ENCODE results near the gene MEGF11. TPM values are rescaled to one million over a fixed set of nuclear protein-coding genes. Genes with fewer than 3 reads are reported as not detected.

MEGF11 gene
- polyA plus RNA-seq, 1 donor = 0.26 TPM

DNA sequence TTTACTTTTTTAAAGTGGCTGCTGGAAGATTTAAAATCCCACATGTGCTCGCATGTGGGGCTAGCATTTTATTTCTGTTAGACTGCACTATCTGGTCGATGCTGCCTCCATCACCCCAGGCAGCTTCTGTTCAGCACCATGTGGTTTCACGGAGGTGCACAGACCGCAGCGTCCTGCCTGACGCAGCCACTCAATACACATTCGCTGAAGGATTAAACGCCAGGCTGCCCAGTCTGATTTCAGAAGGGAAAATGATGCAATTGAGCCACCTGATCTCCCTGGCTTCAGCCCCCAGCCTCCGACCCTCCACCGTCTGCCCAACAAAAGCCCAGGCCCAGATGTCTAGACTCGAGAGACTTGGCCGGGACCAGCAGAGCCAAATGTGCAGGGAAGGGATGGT, 84.5 kb downstream of the MEGF11 start:
- no peak for DNase-seq

GRCh38 chr15:66167854-66168253, 85.7 kb downstream of the MEGF11 start:
- DNase-seq = no peak

GRCh38 chr15:66165856-66166255, 87.7 kb downstream of the MEGF11 start:
- no peak for DNase-seq

GRCh38 chr15:66164788-66165187, 88.8 kb downstream of the MEGF11 start:
- no peak for DNase-seq

DNA sequence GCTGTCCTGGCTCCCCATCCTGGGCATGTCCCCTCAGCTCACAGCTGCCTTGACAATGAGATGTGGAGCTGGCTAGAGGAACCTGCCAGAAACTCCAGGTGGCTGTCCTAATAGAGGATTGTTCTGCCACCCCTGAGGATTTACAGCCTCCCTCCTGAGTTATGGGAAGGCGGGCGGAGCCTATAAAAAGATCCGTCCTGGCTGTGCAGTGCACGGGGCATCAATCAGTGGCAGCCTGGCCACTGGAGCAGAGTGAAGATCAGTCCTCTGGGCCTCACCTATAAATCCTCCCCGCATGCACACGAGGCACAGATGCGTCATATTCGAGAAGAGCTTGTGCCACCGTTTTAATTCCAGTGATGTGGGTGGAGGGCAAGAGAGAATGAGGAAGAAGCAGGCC, 90.0 kb downstream of the MEGF11 start:
- DNase-seq = no peak

DNA sequence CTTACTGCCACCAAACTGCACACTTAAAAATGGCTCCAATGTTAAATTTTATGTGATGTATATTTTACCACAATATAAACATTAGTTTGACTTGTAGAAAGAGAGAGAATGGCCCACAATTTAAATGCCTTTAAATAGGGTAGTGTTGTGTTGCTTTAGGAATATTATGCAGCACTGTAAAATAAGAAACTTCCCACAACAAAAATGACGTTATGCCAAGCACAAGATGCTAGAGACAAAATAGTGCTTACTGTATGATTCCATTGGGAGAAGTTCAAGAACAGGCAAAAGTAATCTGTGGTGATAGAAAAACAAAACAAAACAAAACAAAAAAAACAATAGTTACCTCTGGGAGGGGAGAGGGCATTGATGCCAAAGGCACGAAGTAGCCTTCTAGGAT, 91.3 kb downstream of the MEGF11 start:
- no peak for DNase-seq

DNA sequence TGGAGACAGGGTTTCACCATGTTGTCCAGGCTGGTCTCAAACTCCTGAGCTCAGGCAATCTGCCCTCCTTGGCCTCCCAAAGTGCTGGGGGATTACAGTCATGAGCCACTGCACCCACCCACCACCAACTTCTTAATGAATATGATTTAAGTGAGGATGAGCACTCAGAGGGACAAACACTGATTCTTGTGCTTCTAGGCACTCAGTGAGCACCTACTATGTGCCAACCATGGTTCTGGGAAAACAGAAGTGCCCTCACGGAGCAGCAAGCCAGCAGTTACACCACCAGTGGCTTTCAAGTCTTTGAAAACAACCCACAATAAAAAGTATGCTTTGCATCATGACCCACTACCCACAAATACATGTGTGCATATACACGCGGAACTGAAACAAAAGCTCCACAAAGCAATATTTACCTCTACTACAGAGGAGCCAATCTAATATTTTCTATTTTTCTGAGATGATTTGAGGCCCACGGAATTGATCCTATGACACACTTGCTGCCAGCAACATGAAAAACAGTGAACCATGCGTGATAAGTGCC, 91.9 kb downstream of the MEGF11 start:
- no peak for DNase-seq

DNA sequence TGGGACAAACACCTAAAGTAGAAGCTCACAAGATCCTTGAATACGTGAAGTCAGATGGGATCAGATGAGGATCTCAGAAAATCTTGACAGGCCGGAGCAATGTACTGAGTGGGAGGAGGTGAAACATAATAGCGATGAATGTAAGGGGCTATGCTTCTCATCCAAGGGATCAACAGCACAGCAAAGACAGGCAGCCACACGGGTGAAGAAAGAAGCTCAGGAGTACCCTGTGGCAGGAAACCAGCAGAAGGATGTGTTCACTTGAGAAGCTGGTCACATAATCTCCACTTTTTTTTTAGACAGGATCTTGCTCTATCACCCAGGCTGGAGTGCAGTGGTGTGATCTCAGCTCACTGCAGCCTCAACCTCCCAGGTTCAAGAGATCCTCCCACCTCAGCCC, 92.4 kb downstream of the MEGF11 start:
- no peak for DNase-seq

- DNase-seq = no peak
Measured at GRCh38 chr15:66157507-66157906, 96.0 kb downstream of the MEGF11 start.

GRCh38 chr15:66156310-66156975, 97.1 kb downstream of the MEGF11 start:
- DNase-seq = no peak

DNA sequence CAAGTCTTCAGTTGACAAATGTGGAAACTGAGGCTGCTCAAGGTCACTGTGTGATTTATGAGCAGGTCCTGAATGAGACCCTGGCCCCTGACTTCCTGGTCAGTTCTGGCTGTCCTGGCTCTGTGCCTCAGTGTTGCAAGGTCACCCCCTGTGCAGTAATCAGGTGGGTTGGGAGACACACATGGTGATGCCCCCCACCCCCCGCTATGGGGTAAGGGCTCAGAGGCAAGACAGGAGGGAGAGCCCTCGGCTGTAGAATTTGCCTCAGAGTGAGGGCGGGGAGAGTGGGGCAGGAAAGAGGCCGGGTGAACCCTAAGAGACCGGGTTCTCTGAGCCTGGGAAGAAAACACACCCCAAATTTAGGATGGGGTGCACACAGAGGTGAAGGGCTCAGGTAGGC, 98.5 kb downstream of the MEGF11 start:
- DNase-seq = no peak

DNA sequence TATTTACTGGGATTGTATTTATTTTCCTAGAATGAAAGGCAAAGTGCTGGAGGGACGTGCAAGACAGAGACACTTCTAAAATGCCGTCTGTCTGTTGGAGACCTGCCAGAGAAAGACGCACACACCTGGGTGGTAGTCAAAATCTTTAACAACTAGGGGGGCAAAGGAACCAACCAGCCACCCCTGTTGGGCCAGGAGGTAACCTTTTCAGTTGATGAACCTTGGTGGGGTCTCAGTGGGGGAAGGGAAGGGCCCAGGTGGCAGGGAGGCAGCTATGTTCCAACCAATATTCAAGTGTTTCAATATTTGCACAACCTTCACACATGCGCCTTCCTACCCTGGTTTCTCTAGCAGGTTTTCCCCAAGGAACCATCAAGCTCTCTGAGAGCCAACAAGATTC, 99.0 kb downstream of the MEGF11 start:
- no peak for DNase-seq

DNA sequence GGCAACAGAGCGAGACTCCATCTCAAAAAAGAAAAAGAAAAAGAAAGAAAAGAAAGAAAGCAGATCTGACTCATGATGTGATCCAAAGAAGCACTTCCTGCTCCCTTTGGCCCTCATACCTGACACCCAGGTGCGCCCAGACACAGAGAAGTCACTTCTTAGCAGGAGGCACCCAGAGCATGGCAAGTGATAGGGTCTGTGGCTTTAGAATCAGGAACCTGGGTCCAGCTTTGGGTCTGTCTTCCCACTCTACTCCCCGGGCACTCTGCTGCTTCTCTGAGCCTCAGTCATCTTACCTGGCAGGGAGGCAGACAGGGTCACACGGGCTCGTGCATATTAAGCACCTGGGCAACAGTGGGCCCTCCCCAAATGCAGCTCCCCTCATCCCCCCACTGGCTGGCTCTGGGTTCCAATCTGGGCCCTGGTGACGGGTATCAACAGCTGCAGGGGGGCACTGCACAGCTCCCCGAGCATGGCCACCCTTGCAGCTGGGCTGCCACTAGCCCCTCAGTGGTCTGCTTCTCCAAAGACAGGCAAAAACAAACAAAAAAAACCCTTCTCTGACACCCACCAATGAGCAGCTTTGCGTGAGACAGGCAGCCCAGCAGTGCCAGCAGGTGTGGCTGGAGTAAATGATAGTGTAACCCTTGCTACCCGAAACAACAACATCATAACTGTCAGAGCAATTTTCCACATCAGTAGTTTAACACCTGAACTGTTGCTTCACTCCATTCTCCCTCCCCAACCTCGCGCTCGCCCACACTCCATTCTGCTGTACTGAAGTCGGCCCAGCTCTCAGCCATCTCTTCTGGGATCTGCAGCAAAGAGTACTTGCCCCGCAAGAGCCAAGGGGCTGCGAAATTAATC, 99.8 kb downstream of the MEGF11 start:
- no peak for DNase-seq

DNA sequence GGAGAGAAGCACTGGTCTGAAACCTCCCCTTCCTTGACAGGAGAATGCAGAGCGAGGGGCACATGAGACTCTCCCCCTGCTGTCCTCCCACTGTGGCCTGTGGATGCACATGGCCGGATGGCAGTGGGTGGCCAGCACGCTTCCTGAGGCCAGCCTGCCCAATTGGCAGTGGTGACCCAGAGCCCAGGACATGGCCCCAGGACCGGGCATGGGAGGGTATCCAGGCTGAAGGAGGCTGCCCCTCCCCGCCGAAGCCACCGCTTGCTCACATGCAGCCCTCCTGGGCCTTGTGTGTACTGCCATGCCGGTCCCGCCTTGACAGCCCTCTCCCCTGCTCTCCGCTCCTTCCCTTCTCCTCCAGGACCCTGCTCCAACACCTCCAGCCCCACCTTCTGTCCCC, 100.9 kb downstream of the MEGF11 start:
- no peak for DNase-seq

DNA sequence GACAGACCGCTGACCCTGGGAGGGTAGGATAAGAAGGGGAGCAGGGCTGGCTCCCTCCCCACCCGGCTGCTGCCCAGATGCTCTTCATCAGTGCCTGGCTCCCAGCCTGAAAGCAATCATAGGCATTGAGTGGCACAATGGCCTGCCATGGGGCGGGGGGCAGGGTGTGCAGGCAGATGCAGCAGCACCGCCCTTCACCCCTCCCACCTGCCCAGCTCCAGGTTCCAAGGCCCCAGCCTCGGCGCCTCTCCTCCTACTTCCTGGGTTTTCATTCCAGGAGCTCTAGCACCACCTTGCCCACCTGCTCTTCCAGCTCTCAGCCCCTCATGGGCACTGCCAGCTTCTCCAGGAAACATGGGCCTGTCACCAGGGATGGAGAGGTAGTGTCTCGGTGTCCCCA, 101.7 kb downstream of the MEGF11 start:
- no peak for DNase-seq

- DNase-seq = no peak
Measured at GRCh38 chr15:66149871-66150270, 103.7 kb downstream of the MEGF11 start.

DNA sequence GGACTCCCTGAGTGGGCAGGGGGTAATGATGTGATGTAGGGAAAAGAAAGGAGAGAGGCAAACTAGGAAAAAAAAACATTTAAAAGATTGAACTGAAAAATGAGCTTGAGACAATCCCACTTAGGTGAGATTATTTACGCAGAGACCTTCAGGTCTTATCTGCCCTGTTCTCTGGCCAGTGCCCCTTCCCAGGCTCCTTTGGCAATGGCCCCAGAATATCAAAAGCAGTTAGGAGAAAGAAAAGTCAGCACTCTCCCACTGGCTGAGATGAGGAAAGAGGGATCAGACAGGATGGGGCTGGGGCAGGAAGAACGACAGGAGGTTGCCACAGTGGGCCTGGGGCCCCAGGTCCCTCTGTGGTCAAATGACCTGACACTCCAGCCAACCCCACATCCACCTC, 105.4 kb downstream of the MEGF11 start:
- no peak for DNase-seq

- no peak for DNase-seq
Measured at GRCh38 chr15:66147440-66147839, 106.1 kb downstream of the MEGF11 start.

DNA sequence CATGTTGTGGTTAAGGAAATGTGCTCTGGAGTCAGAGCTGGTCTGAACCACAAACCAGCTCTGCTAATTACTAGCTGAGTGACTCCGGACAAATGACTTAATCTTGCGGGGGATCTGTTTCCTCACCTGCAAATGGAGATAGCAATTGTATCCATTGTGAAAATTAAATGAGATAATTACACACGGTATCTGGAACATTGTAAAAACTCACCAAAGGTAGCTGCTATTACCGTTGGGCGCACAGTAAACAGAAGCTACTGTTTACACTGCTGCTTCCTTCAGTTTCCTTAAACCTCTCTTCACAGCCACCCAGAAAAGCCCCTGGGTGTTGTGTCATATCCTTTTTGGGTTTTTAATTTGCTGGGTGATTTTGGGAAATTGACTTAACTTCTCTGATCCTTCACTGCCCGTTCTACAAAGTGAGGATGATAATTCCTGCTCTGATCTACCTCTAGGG, 107.8 kb downstream of the MEGF11 start:
- DNase-seq = no peak

- no peak for DNase-seq
Measured at GRCh38 chr15:66144978-66145725, 108.4 kb downstream of the MEGF11 start.

DNA sequence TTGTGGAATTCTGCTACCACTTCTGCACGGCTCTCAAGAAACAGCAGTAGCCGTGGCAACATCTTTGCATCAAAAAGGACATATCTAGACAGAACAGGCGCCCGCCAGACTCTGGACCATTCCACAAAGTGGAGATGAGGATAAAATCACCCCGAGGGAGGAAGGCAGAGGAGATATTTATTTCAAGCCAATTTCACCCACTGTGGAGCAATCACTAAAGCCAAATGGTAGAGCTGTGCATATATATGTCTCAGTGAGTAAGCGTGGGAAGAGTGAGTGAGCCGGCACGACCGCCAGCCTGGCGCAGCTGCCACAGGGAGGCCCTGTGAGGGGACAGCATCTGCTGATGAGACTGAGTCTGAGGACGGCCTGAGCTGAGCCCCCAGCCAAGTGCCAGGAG, 111.3 kb downstream of the MEGF11 start:
- no peak for DNase-seq

DNA sequence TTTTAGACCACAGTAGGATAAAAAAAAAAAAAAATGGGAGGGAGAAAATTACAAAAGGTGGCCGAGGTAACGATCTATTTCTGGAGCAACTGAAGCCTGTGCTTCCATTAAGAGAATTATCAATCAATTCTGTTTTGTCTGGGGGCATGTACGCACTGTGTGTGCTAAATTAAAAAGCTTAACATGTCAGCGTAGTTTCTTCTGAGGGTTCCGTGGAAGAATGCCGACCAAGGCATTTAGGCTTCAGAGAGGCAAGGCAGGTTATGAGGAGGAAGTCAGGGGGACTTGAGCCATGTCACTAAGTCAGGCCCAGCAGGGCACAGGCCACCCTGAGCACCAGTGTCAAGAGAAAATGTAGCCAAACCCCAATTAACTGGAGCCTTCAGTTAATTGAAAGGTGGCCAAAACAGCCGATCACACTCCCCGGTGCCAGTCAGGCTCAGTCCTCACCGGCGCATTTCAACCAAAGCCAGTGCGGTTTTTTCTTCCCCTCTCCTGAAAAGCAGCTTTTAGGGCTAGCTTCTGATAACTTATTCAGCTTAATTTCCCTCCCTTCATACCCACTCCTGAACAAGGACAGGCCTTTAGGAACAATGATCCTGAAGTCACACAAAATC, 113.9 kb downstream of the MEGF11 start:
- no peak for DNase-seq

Measured in hindlimb muscle (tissue), 1 donor.